PC-3 (cell line): ENCODE data around the gene RPL36.

ENCODE experiments used
- EZH2 ChIP-seq: fragments of 300-600 bp; sonication (generic); IDR thresholded peaks from one replicate; pipeline ENCODE4 v1.6.1; 2017; ENCODE audit warnings: antibody characterized with exemption, mild to moderate bottlenecking, low read length; ENCODE audit not compliant: unreplicated experiment
- TF ChIP-seq, protein P1 (sequence below): fragments of 300-600 bp; sonication (generic); conservative IDR thresholded peaks from 2 replicates; pipeline ENCODE4 v1.5.1; 2017; ENCODE audit warnings: antibody characterized with exemption, low read depth, mild to moderate bottlenecking, low read length

DNA sequence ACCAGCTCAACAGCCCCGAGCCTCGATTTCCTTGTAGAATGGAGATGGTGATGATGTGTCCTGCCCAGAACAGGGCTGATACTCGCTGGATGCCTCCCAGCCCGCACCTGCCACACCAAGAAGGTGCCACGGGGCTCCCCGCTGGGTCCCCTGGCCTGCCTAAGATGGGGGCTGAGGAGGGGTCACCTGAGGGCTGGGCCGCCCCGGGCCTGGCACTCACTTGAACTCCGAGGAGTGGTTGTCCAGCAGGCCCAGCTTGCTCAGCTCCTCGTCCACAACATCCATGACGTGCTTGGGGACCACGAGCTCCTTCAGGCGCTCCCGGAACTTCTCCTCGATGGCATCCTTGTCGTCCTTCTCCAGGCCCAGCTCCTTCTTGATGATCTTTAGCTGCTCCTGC, 15.5 kb downstream of the RPL36 start:
- no peak for TF ChIP-seq EZH2
- TF ChIP-seq, protein P1, sequence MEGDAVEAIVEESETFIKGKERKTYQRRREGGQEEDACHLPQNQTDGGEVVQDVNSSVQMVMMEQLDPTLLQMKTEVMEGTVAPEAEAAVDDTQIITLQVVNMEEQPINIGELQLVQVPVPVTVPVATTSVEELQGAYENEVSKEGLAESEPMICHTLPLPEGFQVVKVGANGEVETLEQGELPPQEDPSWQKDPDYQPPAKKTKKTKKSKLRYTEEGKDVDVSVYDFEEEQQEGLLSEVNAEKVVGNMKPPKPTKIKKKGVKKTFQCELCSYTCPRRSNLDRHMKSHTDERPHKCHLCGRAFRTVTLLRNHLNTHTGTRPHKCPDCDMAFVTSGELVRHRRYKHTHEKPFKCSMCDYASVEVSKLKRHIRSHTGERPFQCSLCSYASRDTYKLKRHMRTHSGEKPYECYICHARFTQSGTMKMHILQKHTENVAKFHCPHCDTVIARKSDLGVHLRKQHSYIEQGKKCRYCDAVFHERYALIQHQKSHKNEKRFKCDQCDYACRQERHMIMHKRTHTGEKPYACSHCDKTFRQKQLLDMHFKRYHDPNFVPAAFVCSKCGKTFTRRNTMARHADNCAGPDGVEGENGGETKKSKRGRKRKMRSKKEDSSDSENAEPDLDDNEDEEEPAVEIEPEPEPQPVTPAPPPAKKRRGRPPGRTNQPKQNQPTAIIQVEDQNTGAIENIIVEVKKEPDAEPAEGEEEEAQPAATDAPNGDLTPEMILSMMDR: no peak
